GM12865 (cell line): ENCODE results near the gene DCAF8.

Experiments used
- DNase-seq: peaks from one replicate; pipeline ENCODE4 v3.0.0; 2010; ENCODE audit warnings: low read depth
- H3K4me3 ChIP-seq: 2 replicates; pipeline ENCODE4 v1.5.1; 2011; ENCODE audit warnings: mild to moderate bottlenecking, low read depth, low read length, control low read depth
- CTCF ChIP-seq: IDR thresholded peaks from 2 replicates; pipeline ENCODE4 v1.5.1; 2011; ENCODE audit warnings: low read length, control low read depth, low read depth, inconsistent platforms; ENCODE audit not compliant: insufficient read depth; ENCODE audit errors: missing control alignments

Gene DCAF8

GRCh38 chr1:160284220-160284781, 22.0 kb upstream of the DCAF8 start:
- peak overlapping the region; percentile 100 for H3K4me3 ChIP-seq
- TF ChIP-seq CTCF: no peak
- DNase-seq: peak; percentile 27

- TF ChIP-seq CTCF: no peak
- no peak for DNase-seq
- H3K4me3 ChIP-seq: no peak overlapping the region
These were observed 20.5 kb upstream of the DCAF8 start for GRCh38 chr1:160282807-160283206.

- no peak overlapping the region for H3K4me3 ChIP-seq
- no peak for DNase-seq
- TF ChIP-seq CTCF: no peak
These were observed 15.6 kb upstream of the DCAF8 start for GRCh38 chr1:160277987-160278386.

GRCh38 chr1:160277330-160277729, 15.0 kb upstream of the DCAF8 start:
- H3K4me3 ChIP-seq: no peak overlapping the region
- no peak for TF ChIP-seq CTCF
- DNase-seq: no peak

- H3K4me3 ChIP-seq: no peak overlapping the region
- no peak for DNase-seq
- no peak for TF ChIP-seq CTCF
These were observed 8.7 kb upstream of the DCAF8 start for GRCh38 chr1:160271025-160271424.

GRCh38 chr1:160267284-160267991, 5.1 kb upstream of the DCAF8 start:
- no peak overlapping the region for H3K4me3 ChIP-seq
- no peak for DNase-seq
- TF ChIP-seq CTCF: no peak

GRCh38 chr1:160264795-160265307, 2.5 kb upstream of the DCAF8 start:
- no peak overlapping the region for H3K4me3 ChIP-seq
- TF ChIP-seq CTCF: no peak
- no peak for DNase-seq
